ENCODE data around the gene RNASET2.

DNA sequence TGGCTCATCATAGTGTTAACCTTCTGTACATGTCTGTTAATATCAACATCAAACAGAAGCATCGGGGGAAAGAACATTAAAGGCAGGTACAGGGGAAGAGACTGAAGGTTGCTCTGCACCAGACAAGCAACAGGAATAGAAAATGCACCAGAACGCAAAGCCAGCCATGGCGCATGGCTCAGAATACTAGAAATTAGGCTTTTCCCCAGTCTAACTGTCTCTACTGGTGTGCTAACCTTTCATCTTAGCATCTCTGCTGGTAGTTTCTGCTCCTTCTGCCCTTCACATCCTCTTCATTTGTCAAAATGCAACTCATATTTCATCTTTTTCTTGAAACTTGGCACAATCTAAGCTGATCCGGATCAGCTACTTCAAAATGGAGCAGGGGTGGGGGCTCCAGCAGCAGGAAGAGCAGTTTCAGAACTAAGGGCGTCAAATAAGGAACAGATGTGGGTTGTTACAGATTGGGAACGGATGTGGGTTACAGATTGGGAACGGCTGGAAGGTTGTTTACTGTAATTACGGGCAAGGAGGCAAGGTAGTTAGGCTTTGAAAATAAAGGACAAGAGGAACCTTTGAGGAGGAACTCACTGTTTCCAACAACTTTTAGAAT lies 13.1 kb upstream of the RNASET2 start:
- TF ChIP-seq, protein P1, sequence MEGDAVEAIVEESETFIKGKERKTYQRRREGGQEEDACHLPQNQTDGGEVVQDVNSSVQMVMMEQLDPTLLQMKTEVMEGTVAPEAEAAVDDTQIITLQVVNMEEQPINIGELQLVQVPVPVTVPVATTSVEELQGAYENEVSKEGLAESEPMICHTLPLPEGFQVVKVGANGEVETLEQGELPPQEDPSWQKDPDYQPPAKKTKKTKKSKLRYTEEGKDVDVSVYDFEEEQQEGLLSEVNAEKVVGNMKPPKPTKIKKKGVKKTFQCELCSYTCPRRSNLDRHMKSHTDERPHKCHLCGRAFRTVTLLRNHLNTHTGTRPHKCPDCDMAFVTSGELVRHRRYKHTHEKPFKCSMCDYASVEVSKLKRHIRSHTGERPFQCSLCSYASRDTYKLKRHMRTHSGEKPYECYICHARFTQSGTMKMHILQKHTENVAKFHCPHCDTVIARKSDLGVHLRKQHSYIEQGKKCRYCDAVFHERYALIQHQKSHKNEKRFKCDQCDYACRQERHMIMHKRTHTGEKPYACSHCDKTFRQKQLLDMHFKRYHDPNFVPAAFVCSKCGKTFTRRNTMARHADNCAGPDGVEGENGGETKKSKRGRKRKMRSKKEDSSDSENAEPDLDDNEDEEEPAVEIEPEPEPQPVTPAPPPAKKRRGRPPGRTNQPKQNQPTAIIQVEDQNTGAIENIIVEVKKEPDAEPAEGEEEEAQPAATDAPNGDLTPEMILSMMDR (IDR thresholded peaks at IDR 0.05): no peak
- TF ChIP-seq POLR2A (IDR thresholded peaks at IDR 0.05): no peak
